GM21360 (cell line): ENCODE data around the gene BCO2.

Experiments
- ATAC-seq: cut with Tn5 transposase; IDR thresholded peaks from one replicate; pipeline ENCODE4 v1.9.1; 2021; ENCODE audit warnings: mild to moderate bottlenecking, moderate library complexity; ENCODE audit not compliant: unreplicated experiment

Gene BCO2

GRCh38 chr11:112241486-112241885 lies 66.2 kb downstream of the BCO2 start:
- no peak for ATAC-seq

- ATAC-seq, result no peak
Observed at GRCh38 chr11:112247201-112247600, 71.9 kb downstream of the BCO2 start.

- ATAC-seq, result no peak
Observed at GRCh38 chr11:112248201-112248600, 72.9 kb downstream of the BCO2 start.

- ATAC-seq, result no peak
Observed at GRCh38 chr11:112249871-112250610, 74.7 kb downstream of the BCO2 start.

- no peak for ATAC-seq
Observed at GRCh38 chr11:112253605-112254242, 78.4 kb downstream of the BCO2 start.

GRCh38 chr11:112255067-112255720 lies 79.9 kb downstream of the BCO2 start:
- ATAC-seq, result no peak

GRCh38 chr11:112260490-112260889 lies 85.2 kb downstream of the BCO2 start, which contains the start of gene PLET1:
TSS of gene PLET1 (minus strand) at chr11:112260860. CDS start at chr11:112260589, 271 bp downstream.
- ATAC-seq, result no peak

- ATAC-seq, result no peak
Observed at GRCh38 chr11:112265659-112266409, 90.5 kb downstream of the BCO2 start.

- ATAC-seq, result no peak
Observed at GRCh38 chr11:112266410-112266778, 91.1 kb downstream of the BCO2 start.

- ATAC-seq, result no peak
Observed at GRCh38 chr11:112267188-112267591, 91.9 kb downstream of the BCO2 start.

- no peak for ATAC-seq
Observed at GRCh38 chr11:112268406-112268805, 93.1 kb downstream of the BCO2 start.
